Stomach (tissue), 4 donors: ENCODE results near the gene GAREM2.

ENCODE experiments used
- CTCF ChIP-seq, 7 experiments: fragments of 450-650 bp in 4 of 7; fragments of 200-600 bp in 3 of 7; sonication (generic) in 3 of 7; IDR thresholded peaks; one replicate each; pipeline ENCODE4 v1.5.1; 2016 to 2019; ENCODE audit warnings: antibody characterized with exemption in 7 of 7, control low read depth in 2 of 7, mild to moderate bottlenecking in 1 of 7
- EP300 ChIP-seq: sonication (generic); formaldehyde crosslinking; IDR thresholded peaks from one replicate; pipeline ENCODE4 v1.6.1; 2017; ENCODE audit warnings: antibody characterized with exemption
- POLR2A ChIP-seq, 4 donors: fragments of 450-650 bp; IDR thresholded peaks; one replicate each; pipeline ENCODE4 v1.6.1; 2016; ENCODE audit warnings: antibody characterized with exemption in 4 of 4, control low read depth in 2 of 4, mild to moderate bottlenecking in 1 of 4, moderate library complexity in 1 of 4
- POLR2AphosphoS5 ChIP-seq, 3 donors: sonication (generic); formaldehyde crosslinking; IDR thresholded peaks; one replicate each; pipeline ENCODE4 v1.6.1; 2016; ENCODE audit warnings: antibody characterized with exemption in 3 of 3

GRCh38 chr2:26196683-26197418 lies 24.0 kb downstream of the GAREM2 start:
- TF ChIP-seq EP300 (no peak), CTCF (IDR thresholded peaks at IDR 0.05) (no peak), POLR2AphosphoS5 (IDR thresholded peaks at IDR 0.05) (no peak), POLR2A (IDR thresholded peaks at IDR 0.05) (no peak)
